CD14-positive monocyte (primary cell): Measurements from ENCODE around the gene ZCCHC17. TPM values are rescaled to one million over a fixed set of nuclear protein-coding genes. Genes with fewer than 3 reads are reported as not detected.

Source experiments
- DNase-seq, 3 donors: peaks; one replicate each; pipeline ENCODE4 v3.0.0-alpha.2; 2011 to 2022
- H2AFZ ChIP-seq: 2 replicates; pipeline ENCODE4 v1.6.0; 2012; ENCODE audit warnings: mild to moderate bottlenecking, low read depth, low read length, inconsistent platforms; ENCODE audit not compliant: insufficient read depth, poor library complexity, severe bottlenecking
- H3K27ac ChIP-seq, 2 donors: 1 replicate in 1 of 2; 2 replicates in 1 of 2; pipeline ENCODE4 v1.5.1; 2012 to 2013; ENCODE audit warnings: low read length in 2 of 2, control low read depth in 1 of 2, inconsistent platforms in 1 of 2, low read depth in 1 of 2, mild to moderate bottlenecking in 1 of 2
- H3K27me3 ChIP-seq, 2 donors: one replicate each; pipeline versions ENCODE4 v1.6.0 to v1.6.1; 2011 to 2013; ENCODE audit warnings: low read length in 2 of 2; ENCODE audit not compliant: control insufficient read depth in 2 of 2, insufficient read depth in 2 of 2
- H3K36me3 ChIP-seq, 2 donors: replicated peaks in 1 of 2; 1 replicate in 1 of 2; 2 replicates in 1 of 2; pipeline versions ENCODE4 v1.5.1 to v1.6.1; 2012 to 2013; ENCODE audit warnings: low read length in 2 of 2, control low read depth in 1 of 2, inconsistent platforms in 1 of 2, mild to moderate bottlenecking in 1 of 2; ENCODE audit not compliant: insufficient read depth in 2 of 2, control insufficient read depth in 1 of 2
- H3K4me1 ChIP-seq, 2 donors: 1 replicate in 1 of 2; 2 replicates in 1 of 2; pipeline versions ENCODE4 v1.5.1 to v1.6.1; 2012 to 2013; ENCODE audit warnings: low read length in 2 of 2, control low read depth in 1 of 2, inconsistent platforms in 1 of 2, mild to moderate bottlenecking in 1 of 2, moderate library complexity in 1 of 2; ENCODE audit not compliant: insufficient read depth in 2 of 2, control insufficient read depth in 1 of 2
- H3K4me2 ChIP-seq: replicated peaks from 2 replicates; pipeline ENCODE3; 2012; ENCODE audit warnings: low read length, moderate library complexity, mild to moderate bottlenecking; ENCODE audit not compliant: poor library complexity, severe bottlenecking; ENCODE audit errors: extremely low read depth
- H3K4me3 ChIP-seq, 3 experiments: fragments of 200-600 bp in 1 of 3; sonication (generic) in 1 of 3; replicated peaks in 1 of 3; 1 replicate in 2 of 3; 2 replicates in 1 of 3; pipeline ENCODE4 v1.5.1; 2011 to 2013; ENCODE audit warnings: low read length in 3 of 3, mild to moderate bottlenecking in 3 of 3, control low read depth in 2 of 3, low read depth in 2 of 3, inconsistent platforms in 1 of 3, moderate library complexity in 1 of 3
- H3K79me2 ChIP-seq: 2 replicates; pipeline ENCODE4 v1.6.0; 2012; ENCODE audit warnings: mild to moderate bottlenecking, control low read depth, inconsistent platforms, low read length, moderate library complexity; ENCODE audit not compliant: insufficient read depth
- H3K9ac ChIP-seq: 2 replicates; pipeline ENCODE4 v1.6.0; 2017; ENCODE audit warnings: low read length, mild to moderate bottlenecking; ENCODE audit not compliant: insufficient read depth, poor library complexity, severe bottlenecking
- H3K9me3 ChIP-seq, 2 donors: replicated peaks in 1 of 2; 1 replicate in 1 of 2; 2 replicates in 1 of 2; pipeline versions ENCODE4 v1.5.1 to v1.6.1; 2012 to 2013; ENCODE audit warnings: low read length in 2 of 2, control low read depth in 1 of 2; ENCODE audit not compliant: control insufficient read depth in 1 of 2, insufficient read depth in 1 of 2
- H4K20me1 ChIP-seq: 2 replicates; pipeline ENCODE4 v1.6.0; 2012; ENCODE audit warnings: mild to moderate bottlenecking, low read length, control low read depth, moderate library complexity; ENCODE audit not compliant: insufficient read depth
- H3K27ac Mint-ChIP-seq, 7 donors: one replicate each; pipeline ENCODE4 v1.8.0; 2020; ENCODE audit warnings: mild to moderate bottlenecking in 7 of 7, mixed read lengths in 7 of 7, moderate library complexity in 6 of 7, inconsistent platforms in 2 of 7
- H3K27me3 Mint-ChIP-seq, 3 donors: one replicate each; pipeline ENCODE4 v1.8.0; 2021 to 2022; ENCODE audit warnings: low read depth in 3 of 3, mild to moderate bottlenecking in 3 of 3, mixed read lengths in 3 of 3, moderate library complexity in 3 of 3, inconsistent platforms in 1 of 3
- H3K36me3 Mint-ChIP-seq, 2 donors: one replicate each; pipeline ENCODE4 v1.8.0; 2020; ENCODE audit warnings: mixed read lengths in 2 of 2, inconsistent platforms in 1 of 2, mild to moderate bottlenecking in 1 of 2
- H3K4me1 Mint-ChIP-seq: one replicate; pipeline ENCODE4 v1.8.0; 2020; ENCODE audit warnings: mild to moderate bottlenecking, mixed read lengths
- H3K4me3 Mint-ChIP-seq, 2 donors: one replicate each; pipeline ENCODE4 v1.8.0; 2020; ENCODE audit warnings: mild to moderate bottlenecking in 2 of 2, mixed read lengths in 2 of 2, moderate library complexity in 1 of 2
- H3K9me3 Mint-ChIP-seq, 7 donors: one replicate each; pipeline ENCODE4 v1.8.0; 2020 to 2022; ENCODE audit warnings: mixed read lengths in 7 of 7, mild to moderate bottlenecking in 6 of 7, moderate library complexity in 6 of 7, inconsistent platforms in 2 of 7
- CTCF ChIP-seq: fragments of 200-600 bp; IDR thresholded peaks from one replicate; pipeline ENCODE4 v1.8.0; 2022; ENCODE audit warnings: antibody characterized with exemption, mild to moderate bottlenecking
- WGBS: methylation state at CpG from one replicate; pipeline ENCODE4 v1.1.5; 2013; ENCODE audit warnings: missing lambda C conversion rate; ENCODE audit not compliant: insufficient coverage; 5-methylcytosine and 5-hydroxymethylcytosine counted together
- intact Hi-C, 2 donors: fragments of 100-400 bp; cut with micrococcal nuclease; formaldehyde crosslinking; loops; one replicate each; pipeline versions ENCODE4 v1.15.0 to v1.15.1; 2023
- polyA plus RNA-seq, 3 donors: library from polyadenylated mRNA; depleted of rRNA in 1 of 3; unstranded in 2 of 3; stranded (reverse) in 1 of 3; fragments of 300-500 nt in 2 of 3; fragments of >200 nt in 1 of 3; fragmentation: Illumina TruSeq in 2 of 3; gene quantifications; 1 replicate in 2 of 3; 2 replicates in 1 of 3; pipeline ENCODE4 v1.2.3, GENCODE V29; 2012 to 2021

Gene ZCCHC17
- polyA plus RNA-seq, 3 donors = 17.0 to 32.3 (median 29.3) TPM

- H2AFZ ChIP-seq = no peak overlapping the region
- TF ChIP-seq CTCF = no peak
- Mint-ChIP-seq H3K4me3 (no peak overlapping the region), H3K4me1 (peaks cover 30% of the 10 kb centered on the region), H3K36me3 (no peaks in the 10 kb centered on the region), H3K9me3 (no peaks in the 10 kb centered on the region), H3K27me3 (peaks cover 0 to 7% (median 3%) of the 10 kb centered on the region in 3 donors), H3K27ac (no peak overlapping the region)
- no peaks in the 10 kb centered on the region for H3K27me3 ChIP-seq
- peaks cover 12 to 28% of the 10 kb centered on the region in 2 donors for H3K4me1 ChIP-seq
- H3K9ac ChIP-seq = no peak overlapping the region
- intact Hi-C loops = no loop called here
- no peak overlapping the region for H3K4me2 ChIP-seq
- no peak for DNase-seq
- no peak overlapping the region for H3K4me3 ChIP-seq
- no peaks in the 10 kb centered on the region for H3K9me3 ChIP-seq
- no peaks in the 10 kb centered on the region for H3K36me3 ChIP-seq
- H3K27ac ChIP-seq = no peak overlapping the region
- no peaks in the 10 kb centered on the region for H3K79me2 ChIP-seq
- WGBS = 0% methylated on average over 1 of the region's 2 CpGs
- no peaks in the 10 kb centered on the region for H4K20me1 ChIP-seq
Observed at GRCh38 chr1:31401241-31401640, 104.4 kb downstream of the ZCCHC17 start.

DNA sequence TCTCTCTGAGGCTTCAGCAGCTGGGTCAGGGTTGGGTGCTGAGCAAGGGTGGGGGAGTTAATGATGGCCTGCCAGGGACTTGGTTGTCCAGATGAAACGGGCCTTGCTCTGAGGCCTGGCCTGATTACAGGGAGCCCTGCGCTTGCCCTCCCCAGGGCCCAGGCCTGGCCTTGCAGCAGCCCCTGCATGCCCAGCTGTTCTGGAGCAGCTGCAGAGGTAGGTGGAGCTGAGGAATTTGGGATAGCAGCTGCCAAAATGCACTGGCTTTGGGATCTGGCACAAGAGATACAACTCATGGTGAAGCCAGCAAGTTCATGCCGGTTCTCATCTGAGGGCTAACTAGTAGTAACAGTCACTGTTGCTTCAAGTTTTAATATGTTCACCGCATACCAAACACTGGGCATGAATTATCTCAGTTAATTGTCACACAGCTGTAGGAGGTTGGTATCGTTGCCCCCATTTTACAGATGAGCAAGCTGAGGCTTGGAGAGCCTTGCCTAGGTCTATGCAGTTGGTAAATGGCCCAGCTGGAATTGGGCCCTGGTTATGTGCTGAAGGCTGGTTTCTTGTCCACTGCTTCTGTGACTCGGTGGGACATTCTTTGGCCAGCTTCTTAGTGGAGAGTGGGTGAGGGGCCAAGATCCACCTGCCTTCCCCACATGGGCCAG, 108.9 kb downstream of the ZCCHC17 start:
- H3K27me3 Mint-ChIP-seq = peaks cover 11 to 15% (median 13%) of the 10 kb centered on the region in 3 donors
- H3K9me3 Mint-ChIP-seq = peaks cover 0 to 2% (median 0%) of the 10 kb centered on the region in 7 donors
- H3K27me3 ChIP-seq = peaks cover 2% of the 10 kb centered on the region in 2 donors
- no peak overlapping the region for H3K27ac Mint-ChIP-seq
- H3K4me2 ChIP-seq = no peak overlapping the region
- H4K20me1 ChIP-seq = no peaks in the 10 kb centered on the region
- no peak overlapping the region for H3K9ac ChIP-seq
- intact Hi-C loops = no loop called here
- H2AFZ ChIP-seq = no peak overlapping the region
- no peak overlapping the region for H3K4me3 Mint-ChIP-seq
- H3K9me3 ChIP-seq = no peaks in the 10 kb centered on the region
- DNase-seq = no peak
- no peak for TF ChIP-seq CTCF
- no peak overlapping the region for H3K27ac ChIP-seq
- H3K4me1 ChIP-seq = peaks cover 1 to 4% of the 10 kb centered on the region in 2 donors
- WGBS = 97% methylated on average over 4 of the region's 6 CpGs
- H3K36me3 Mint-ChIP-seq = no peaks in the 10 kb centered on the region
- H3K4me1 Mint-ChIP-seq = peaks cover 5% of the 10 kb centered on the region
- H3K36me3 ChIP-seq = no peaks in the 10 kb centered on the region
- H3K4me3 ChIP-seq = no peak overlapping the region
- H3K79me2 ChIP-seq = no peaks in the 10 kb centered on the region
